HL-60 (cell line): ENCODE data around the gene FOXP1.

ENCODE experiments used
- DNase-seq, 2 experiments: peaks; one replicate each; pipeline ENCODE4 v3.0.0-alpha.2; 2010 to 2020; ENCODE audit warnings: low read depth in 1 of 2, low spot score in 1 of 2
- H3K27ac ChIP-seq: fragments of 250-450 bp; sonication (Bioruptor Pico); replicated peaks from 2 replicates; pipeline ENCODE4 v1.5.1; 2020; ENCODE audit warnings: mild to moderate bottlenecking, moderate library complexity
- H3K27me3 ChIP-seq: fragments of 250-450 bp; sonication (Bioruptor Pico); 2 replicates; pipeline ENCODE4 v1.5.1; 2021; ENCODE audit warnings: mild to moderate bottlenecking, moderate library complexity; ENCODE audit not compliant: insufficient read depth, poor library complexity, severe bottlenecking
- H3K4me3 ChIP-seq: replicated peaks from 2 replicates; pipeline ENCODE4 v1.5.1; 2011; ENCODE audit warnings: mild to moderate bottlenecking, control low read depth, low read length; ENCODE audit not compliant: insufficient read depth
- CTCF ChIP-seq: IDR thresholded peaks from one replicate; pipeline ENCODE4 v1.5.1; 2011; ENCODE audit warnings: low read length, control low read depth, inconsistent platforms; ENCODE audit not compliant: insufficient read depth
- GABPA ChIP-seq: IDR thresholded peaks from 2 replicates; pipeline ENCODE4 v1.6.1; 2012; ENCODE audit warnings: low read depth
- POLR2AphosphoS5 ChIP-seq: IDR thresholded peaks from 2 replicates; pipeline ENCODE4 v1.6.1; 2012; ENCODE audit warnings: low read depth
- REST ChIP-seq: IDR thresholded peaks from 2 replicates; pipeline ENCODE4 v1.6.1; 2012; ENCODE audit warnings: low read depth; ENCODE audit not compliant: insufficient replicate concordance
- SPI1 ChIP-seq: IDR thresholded peaks from 2 replicates; pipeline ENCODE4 v1.6.1; 2012; ENCODE audit warnings: low read depth, mild to moderate bottlenecking, borderline replicate concordance

FOXP1 gene

GRCh38 chr3:71035314-71035713, 548.2 kb downstream of the FOXP1 start:
- H3K4me3 ChIP-seq: no peak overlapping the region
- peak overlapping the region; percentile 47 for H3K27ac ChIP-seq
- TF ChIP-seq REST (no peak), CTCF (no peak), SPI1 (no peak), POLR2AphosphoS5 (no peak), GABPA (no peak)
- peak in 1 of 2 experiments; percentile 50 for DNase-seq
- no peaks in the 10 kb centered on the region for H3K27me3 ChIP-seq

GRCh38 chr3:71033681-71034220, 549.8 kb downstream of the FOXP1 start:
- Histone ChIP-seq H3K27me3 (no peaks in the 10 kb centered on the region), H3K27ac (no peak overlapping the region), H3K4me3 (no peak overlapping the region)
- TF ChIP-seq CTCF (no peak), REST (no peak), GABPA (no peak), SPI1 (no peak), POLR2AphosphoS5 (no peak)
- DNase-seq: no peak

GRCh38 chr3:71031914-71032521, 551.5 kb downstream of the FOXP1 start:
- H3K27ac ChIP-seq: no peak overlapping the region

More at GRCh38 chr3:71031914-71032521, 551.5 kb downstream of the FOXP1 start:
- DNase-seq: no peak
- TF ChIP-seq SPI1 (no peak), REST (no peak), CTCF (no peak), GABPA (no peak), POLR2AphosphoS5 (no peak)
- Histone ChIP-seq H3K27me3 (no peaks in the 10 kb centered on the region), H3K4me3 (no peak overlapping the region)
